HepG2 (cell line): Measurements from ENCODE around the gene ITPK1. TPM values are rescaled to one million over a fixed set of nuclear protein-coding genes. Genes with fewer than 3 reads are reported as not detected.

Source experiments
- ATAC-seq: fragments of 200-7000 bp; cut with Tn5 transposase; 3 replicates; pipeline ENCODE4 v1.9.1; 2020; ENCODE audit warnings: mild to moderate bottlenecking, moderate library complexity
- BruUV-seq: library from RNA; stranded (reverse); fragments of 400-500 nt; replicated peaks from 2 replicates; lab custom pipeline; 2021; lab: Mats Ljungman, UMichigan
- CTCF ChIA-PET: fragments of 300-600 bp; formaldehyde crosslinking; extraction: SDS; loops from one replicate; lab custom pipeline; 2021; ENCODE audit warnings: low total read pairs, inconsistent platforms, low intra/inter-chr PET ratio; lab: Yijun Ruan, JAX
- POLR2A ChIA-PET: fragments of 350-600 bp; sonication (Branson Sonifier 250); formaldehyde crosslinking; loops from one replicate; lab custom pipeline; 2020; ENCODE audit warnings: antibody characterized with exemption, inconsistent platforms; lab: Yijun Ruan, JAX
- DNase-seq: peaks from one replicate; pipeline ENCODE4 v3.0.0-alpha.2; 2015; ENCODE audit warnings: low spot score
- FAIRE-seq: peaks from 3 replicates; lab custom pipeline; 2011; peaks lifted over from hg19 to GRCh38; lab: Jason Lieb, UNC
- H2AFZ ChIP-seq: one replicate; pipeline ENCODE4 v1.6.1; 2011; ENCODE audit warnings: low read length, inconsistent platforms
- H3K27ac ChIP-seq: fragments of 300-600 bp; 3 replicates; pipeline ENCODE4 v1.8.0; 2011; ENCODE audit warnings: mixed run types, mild to moderate bottlenecking, mixed read lengths, low read length, inconsistent platforms; ENCODE audit not compliant: insufficient read depth; ENCODE audit errors: extremely low read length
- H3K27me3 ChIP-seq, 2 experiments: fragments of 200-600 bp in 1 of 2; 2 replicates in 1 of 2; 3 replicates in 1 of 2; pipeline versions ENCODE4 v1.6.0 to v1.8.0; 2011; ENCODE audit warnings: low read length in 2 of 2, mild to moderate bottlenecking in 2 of 2, moderate library complexity in 2 of 2, inconsistent platforms in 1 of 2; ENCODE audit not compliant: insufficient read depth in 2 of 2, control insufficient read depth in 1 of 2
- H3K36me3 ChIP-seq, 2 experiments: fragments of 200-600 bp in 1 of 2; replicated peaks in 1 of 2; 2 replicates in 1 of 2; 3 replicates in 1 of 2; pipeline versions ENCODE4 v1.5.1 to v1.8.0; 2011; ENCODE audit warnings: low read length in 2 of 2, inconsistent platforms in 1 of 2; ENCODE audit not compliant: insufficient read depth in 2 of 2, control insufficient read depth in 1 of 2
- H3K4me1 ChIP-seq: 2 replicates; pipeline ENCODE4 v1.5.1; 2012; ENCODE audit warnings: low read length, inconsistent platforms; ENCODE audit not compliant: insufficient read depth
- H3K4me2 ChIP-seq: 2 replicates; pipeline ENCODE4 v1.6.0; 2011; ENCODE audit warnings: low read depth, low read length, inconsistent platforms
- H3K4me3 ChIP-seq, 3 experiments: fragments of 200-600 bp in 1 of 3; sonication (generic), shearing (Covaris generic) in 1 of 3; replicated peaks in 1 of 3; 2 replicates each; pipeline ENCODE4 v1.5.1; 2011 to 2016; ENCODE audit warnings: low read length in 3 of 3, inconsistent platforms in 2 of 3, low read depth in 2 of 3, mild to moderate bottlenecking in 2 of 3, control low read depth in 1 of 3, mixed read lengths in 1 of 3; ENCODE audit not compliant: insufficient read depth in 1 of 3
- H3K79me2 ChIP-seq: one replicate; pipeline ENCODE4 v1.6.1; 2011; ENCODE audit warnings: low read length, inconsistent platforms; ENCODE audit not compliant: insufficient read depth
- H3K9ac ChIP-seq: 2 replicates; pipeline ENCODE4 v1.6.0; 2011; ENCODE audit warnings: mild to moderate bottlenecking, low read depth, low read length, inconsistent platforms; ENCODE audit not compliant: insufficient read depth
- H3K9me3 ChIP-seq: 2 replicates; pipeline ENCODE4 v1.5.1; 2012; ENCODE audit warnings: mild to moderate bottlenecking, low read length
- H4K20me1 ChIP-seq: 2 replicates; pipeline ENCODE4 v1.6.0; 2011; ENCODE audit warnings: inconsistent platforms, mild to moderate bottlenecking, low read length, moderate library complexity; ENCODE audit not compliant: insufficient read depth
- CBFB ChIP-seq: sonication (generic); formaldehyde crosslinking; IDR thresholded peaks from 2 replicates; pipeline ENCODE4 v1.4.0; 2020; ENCODE audit warnings: missing genetic modification reagents
- ELF1 ChIP-seq: sonication (generic); formaldehyde crosslinking; IDR thresholded peaks from 2 replicates; pipeline ENCODE4 v1.4.0; 2020; ENCODE audit warnings: missing genetic modification reagents
- FIP1L1 ChIP-seq: fragments of 200-400 bp; formaldehyde crosslinking; IDR thresholded peaks from 2 replicates; pipeline ENCODE4 v1.6.1; 2018; ENCODE audit warnings: low read depth, mild to moderate bottlenecking, low read length, moderate library complexity, borderline replicate concordance; ENCODE audit not compliant: insufficient read depth
- MTA3 ChIP-seq: sonication (generic); formaldehyde crosslinking; IDR thresholded peaks from 2 replicates; pipeline ENCODE4 v1.4.0; 2020; ENCODE audit warnings: missing genetic modification reagents
- ZNF513 ChIP-seq: sonication (generic); formaldehyde crosslinking; conservative IDR thresholded peaks from 2 replicates; pipeline ENCODE4 v1.5.0; 2020; ENCODE audit warnings: missing genetic modification reagents
- ZNF572 ChIP-seq: sonication (generic); formaldehyde crosslinking; IDR thresholded peaks from 2 replicates; pipeline ENCODE4 v1.5.1; 2020; ENCODE audit warnings: mild to moderate bottlenecking, missing genetic modification reagents
- WGBS: methylation state at CpG from one replicate; pipeline ENCODE4 v1.1.6; 2017; ENCODE audit warnings: low lambda C conversion rate; 5-methylcytosine and 5-hydroxymethylcytosine counted together
- in situ Hi-C: cut with HindIII; loops from 2 replicates; pipeline ENCODE4 v1.10.0; 2017; ENCODE audit warnings: low pct_unique_long_range_greater_than_20kb; ENCODE audit not compliant: extremely low pct_ligation_motif_present
- intact Hi-C: fragments of 100-400 bp; cut with micrococcal nuclease; formaldehyde crosslinking; loops from one replicate; pipeline ENCODE4 v1.10.0; 2022; ENCODE audit not compliant: unreplicated experiment
- polyA plus RNA-seq, 8 experiments: library from polyadenylated mRNA; depleted of rRNA in 3 of 8; stranded (reverse) in 7 of 8; unstranded in 1 of 8; fragments of >200 nt; fragmentation: Illumina TruSeq in 4 of 8; extraction: Trizol in 4 of 8; gene quantifications; 2 replicates each; pipeline versions ENCODE4 v1.2.1 to v1.2.3, GENCODE V29; 2011 to 2016; ENCODE audit warnings: low read depth in 4 of 8, missing spikeins in 1 of 8, mixed read lengths in 1 of 8; ENCODE audit not compliant: insufficient read depth in 1 of 8
- total RNA-seq, 5 experiments: library from RNA; depleted of rRNA; stranded (reverse); fragments of >200 nt; fragmentation: Illumina TruSeq; extraction: Trizol; gene quantifications; 2 replicates each; pipeline ENCODE4 v1.2.3, GENCODE V29; 2016; ENCODE audit warnings: low read depth in 1 of 5

The ITPK1 gene
- total and polyA plus RNA-seq, 2 of the 13 experiments (the other 11 are each of a cell fraction or from before 2014, with no cell fraction given), result 20.5 to 47.5 TPM

DNA sequence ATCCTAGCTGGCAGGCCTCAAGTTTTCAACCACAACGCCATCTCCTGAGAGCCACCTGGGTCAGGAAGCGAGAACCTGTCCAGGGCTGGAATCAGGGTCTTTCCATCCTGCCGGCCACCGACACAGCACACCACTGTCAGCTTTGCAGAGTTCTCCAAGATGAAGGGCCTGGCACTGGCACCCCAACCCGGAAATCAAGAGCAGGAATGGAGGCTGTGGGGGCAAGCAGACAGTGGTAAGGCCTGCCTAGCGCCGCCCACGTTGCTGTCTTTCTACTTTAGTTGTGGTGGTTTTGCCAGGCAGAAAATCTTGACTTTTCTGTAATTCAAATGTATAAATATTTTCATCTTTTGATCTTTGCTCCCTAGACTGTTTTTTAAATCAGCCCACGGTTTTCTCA, 90.7 kb downstream of the ITPK1 start:
- Histone ChIP-seq H3K9ac (no peak overlapping the region), H2AFZ (no peak overlapping the region), H3K4me1 (peaks cover 50% of the 10 kb centered on the region), H3K4me2 (no peak overlapping the region), H3K9me3 (no peaks in the 10 kb centered on the region), H4K20me1 (no peaks in the 10 kb centered on the region), H3K27ac (no peak overlapping the region), H3K36me3 (no peaks in the 10 kb centered on the region), H3K27me3 (no peaks in the 10 kb centered on the region), H3K4me3 (no peak overlapping the region), H3K79me2 (peaks cover 5% of the 10 kb centered on the region)
- ChIA-PET POLR2A (no interaction called here), CTCF (no interaction called here)
- ATAC-seq (no peak), FAIRE-seq (no peak), DNase-seq (no peak)
- intact Hi-C loops, result no loop called here
- in situ Hi-C loops, result no loop called here
- WGBS, result 89% methylated on average over 8 of the region's 9 CpGs
- BruUV-seq, result no TSS peak
- TF ChIP-seq ELF1 (CRISPR knock-in tag) (no peak), ZNF513 (no peak), FIP1L1 (no peak), CBFB (CRISPR knock-in tag) (no peak), ZNF572 (CRISPR knock-in tag) (no peak)

- H3K79me2 ChIP-seq, result peaks cover 5% of the 10 kb centered on the region
- no peak for FAIRE-seq
- no peak for ATAC-seq
- DNase-seq, result no peak
- H3K36me3 ChIP-seq, result no peaks in the 10 kb centered on the region
- in situ Hi-C loops (no loop called here), intact Hi-C loops (no loop called here)
- no peaks in the 10 kb centered on the region for H3K9me3 ChIP-seq
- no peaks in the 10 kb centered on the region for H4K20me1 ChIP-seq
- H2AFZ ChIP-seq, result no peak overlapping the region
- no TSS peak for BruUV-seq
- no peak overlapping the region for H3K4me2 ChIP-seq
- CTCF ChIA-PET, result no interaction called here
- no peak overlapping the region for H3K9ac ChIP-seq
- no peak overlapping the region for H3K4me3 ChIP-seq
- no peaks in the 10 kb centered on the region for H3K27me3 ChIP-seq
- H3K27ac ChIP-seq, result no peak overlapping the region
- peaks cover 50% of the 10 kb centered on the region for H3K4me1 ChIP-seq
- POLR2A ChIA-PET, result no interaction called here
- TF ChIP-seq MTA3 (CRISPR knock-in tag), result no peak
- TF ChIP-seq, all 625 proteins: peak for 0
- WGBS, result 94% methylated on average over 2 of the region's 5 CpGs
Observed at GRCh38 chr14:93024493-93024892, 91.2 kb downstream of the ITPK1 start.
